ENCODE results near the gene ZNF584.

Gene ZNF584

GRCh38 chr19:58380037-58380661 is 28.3 kb upstream of the ZNF584 start:
- Histone ChIP-seq H3K4me1 (ENCODE audit: control extremely low read depth in 1 of 4, control insufficient read depth in 4 of 4, insufficient read depth in 4 of 4, low read length in 3 of 4) (peaks cover 0 to 27% (median 24%) of the 10 kb centered on the region in 4 experiments), H3K27me3 (replicated peaks in 2 of 5; ENCODE audit: control insufficient read depth in 4 of 5, insufficient read depth in 5 of 5, low read length in 4 of 5) (no peaks in the 10 kb centered on the region), H3K27ac (ENCODE audit: insufficient read depth in 1 of 2, low read depth in 1 of 2, low read length in 2 of 2, poor library complexity in 1 of 2, severe bottlenecking in 2 of 2) (peak overlapping the region; percentile 41 to 87), H3K9me3 (ENCODE audit: control extremely low read depth in 1 of 5, control insufficient read depth in 4 of 5, insufficient read depth in 2 of 5, low read depth in 1 of 5, low read length in 4 of 5) (no peaks in the 10 kb centered on the region), H3K36me3 (ENCODE audit: control insufficient read depth in 4 of 4, insufficient read depth in 4 of 4, low read length in 3 of 4) (no peaks in the 10 kb centered on the region), H3K4me3 (ENCODE audit: control insufficient read depth in 1 of 7, extremely low read depth in 1 of 7, insufficient read depth in 4 of 7, low read depth in 2 of 7, low read length in 6 of 7) (peak overlapping the region; percentile 56 to 80 (median 74))
- no peak for DNase-seq
- POLR2A ChIA-PET, result interaction anchor here (0.5 kb wide), 1 partner anchor 177 kb away, joined by 3 read pairs; no protein-coding TSS in a partner anchor
- CTCF ChIA-PET, result interaction anchor here (0.8 to 1.5 kb wide), 4 partner anchors 11 to 28 kb away, joined by 3 to 6 read pairs (median 4); partner anchors contain the start of gene ZNF584
- WGBS (ENCODE audit: insufficient coverage), result 10% methylated on average over 23 of the region's 24 CpGs

DNA sequence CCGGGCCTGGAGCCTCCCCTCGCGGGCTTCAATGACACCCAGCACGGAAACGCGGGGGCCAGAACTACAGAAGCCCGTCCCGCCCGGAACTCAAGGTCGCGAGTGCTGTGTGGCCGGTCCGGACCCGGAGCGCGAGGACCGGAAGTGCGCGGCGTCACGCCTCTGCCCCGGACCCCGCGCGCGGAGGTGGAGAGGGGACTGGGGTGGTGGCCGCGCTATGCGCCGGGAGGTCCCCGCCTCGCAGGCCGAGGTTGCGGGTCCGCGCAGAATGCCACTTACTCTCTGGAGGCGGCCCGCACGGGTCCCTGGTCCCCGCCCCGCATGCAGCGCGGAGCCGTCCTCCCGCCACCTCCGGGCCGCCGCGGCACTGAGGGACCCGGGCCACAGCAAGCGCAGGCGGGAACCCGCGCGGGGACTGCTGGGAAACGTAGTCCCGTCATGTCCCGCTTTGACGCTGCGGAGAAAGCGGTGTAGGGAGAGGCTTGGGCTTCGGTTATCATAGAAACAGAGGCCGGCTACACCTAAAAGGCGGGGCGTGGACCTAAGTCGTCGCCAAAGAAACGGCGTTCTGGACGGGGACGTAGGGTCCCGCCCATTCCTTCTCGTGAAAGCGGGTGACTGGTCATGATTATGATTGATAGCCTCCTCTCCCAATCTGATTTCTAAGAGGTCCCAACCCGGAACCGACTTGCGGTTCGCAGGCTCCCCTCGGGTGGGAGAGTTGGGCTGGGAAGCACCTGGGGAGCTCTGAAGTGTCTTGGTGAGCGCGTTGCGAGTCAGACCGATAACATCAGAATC is 27.6 kb upstream of the ZNF584 start, which contains the start of gene ZNF837:
Gene ZNF837, minus strand, starts transcription at position 369 of the 798 bp plus-strand sequence. CDS start 11,698 bp downstream, outside the sequence.
- CTCF ChIA-PET, result interaction anchor here (1.2 to 1.6 kb wide), 3 partner anchors 11 to 17 kb away, joined by 5 to 6 read pairs (median 6); no protein-coding TSS in a partner anchor
- WGBS (ENCODE audit: insufficient coverage), result 0% methylated on average over 73 of the region's 83 CpGs
- peak within 1 kb of the TSS; percentile 77 to 87 for H3K27ac ChIP-seq (ENCODE audit: insufficient read depth in 1 of 2, low read depth in 1 of 2, low read length in 2 of 2, poor library complexity in 1 of 2, severe bottlenecking in 2 of 2)
- H3K27me3 ChIP-seq (replicated peaks in 2 of 5; ENCODE audit: control insufficient read depth in 4 of 5, insufficient read depth in 5 of 5, low read length in 4 of 5), result no peaks in the 10 kb centered on the region
- peaks cover 0 to 33% (median 31%) of the 10 kb centered on the region in 4 experiments for H3K4me1 ChIP-seq (ENCODE audit: control extremely low read depth in 1 of 4, control insufficient read depth in 4 of 4, insufficient read depth in 4 of 4, low read length in 3 of 4)
- peak; percentile 100 for DNase-seq
- peak within 1 kb of the TSS; percentile 56 to 80 (median 74) for H3K4me3 ChIP-seq (ENCODE audit: control insufficient read depth in 1 of 7, extremely low read depth in 1 of 7, insufficient read depth in 4 of 7, low read depth in 2 of 7, low read length in 6 of 7)
- no peaks in the 10 kb centered on the region for H3K9me3 ChIP-seq (ENCODE audit: control extremely low read depth in 1 of 5, control insufficient read depth in 4 of 5, insufficient read depth in 2 of 5, low read depth in 1 of 5, low read length in 4 of 5)
- H3K36me3 ChIP-seq (ENCODE audit: control insufficient read depth in 4 of 4, insufficient read depth in 4 of 4, low read length in 3 of 4), result no peaks in the 10 kb centered on the region
- POLR2A ChIA-PET, result interaction anchor here (0.7 kb wide), 2 partner anchors 29 to 56 kb away, joined by 3 to 6 read pairs; no protein-coding TSS in a partner anchor

GRCh38 chr19:58381460-58382212 is 26.8 kb upstream of the ZNF584 start:
- Histone ChIP-seq H3K9me3 (ENCODE audit: control extremely low read depth in 1 of 5, control insufficient read depth in 4 of 5, insufficient read depth in 2 of 5, low read depth in 1 of 5, low read length in 4 of 5) (no peaks in the 10 kb centered on the region), H3K4me3 (ENCODE audit: control insufficient read depth in 1 of 7, extremely low read depth in 1 of 7, insufficient read depth in 4 of 7, low read depth in 2 of 7, low read length in 6 of 7) (peak overlapping the region; percentile 10 to 80 (median 74)), H3K4me1 (ENCODE audit: control extremely low read depth in 1 of 4, control insufficient read depth in 4 of 4, insufficient read depth in 4 of 4, low read length in 3 of 4) (peaks cover 0 to 41% (median 39%) of the 10 kb centered on the region in 4 experiments), H3K27ac (ENCODE audit: insufficient read depth in 1 of 2, low read depth in 1 of 2, low read length in 2 of 2, poor library complexity in 1 of 2, severe bottlenecking in 2 of 2) (peak overlapping the region; percentile 77 to 87), H3K36me3 (ENCODE audit: control insufficient read depth in 4 of 4, insufficient read depth in 4 of 4, low read length in 3 of 4) (no peaks in the 10 kb centered on the region), H3K27me3 (replicated peaks in 2 of 5; ENCODE audit: control insufficient read depth in 4 of 5, insufficient read depth in 5 of 5, low read length in 4 of 5) (no peaks in the 10 kb centered on the region)
- 39% methylated on average over 18 of the region's 26 CpGs for WGBS (ENCODE audit: insufficient coverage)
- ChIA-PET CTCF (interaction anchor here (1.6 kb wide), 1 partner anchor 18 kb away, joined by 5 read pairs; no protein-coding TSS in a partner anchor), POLR2A (interaction anchor here (0.7 kb wide), 2 partner anchors 30 to 55 kb away, joined by 3 to 6 read pairs; no protein-coding TSS in a partner anchor)
- DNase-seq, result no peak

DNA sequence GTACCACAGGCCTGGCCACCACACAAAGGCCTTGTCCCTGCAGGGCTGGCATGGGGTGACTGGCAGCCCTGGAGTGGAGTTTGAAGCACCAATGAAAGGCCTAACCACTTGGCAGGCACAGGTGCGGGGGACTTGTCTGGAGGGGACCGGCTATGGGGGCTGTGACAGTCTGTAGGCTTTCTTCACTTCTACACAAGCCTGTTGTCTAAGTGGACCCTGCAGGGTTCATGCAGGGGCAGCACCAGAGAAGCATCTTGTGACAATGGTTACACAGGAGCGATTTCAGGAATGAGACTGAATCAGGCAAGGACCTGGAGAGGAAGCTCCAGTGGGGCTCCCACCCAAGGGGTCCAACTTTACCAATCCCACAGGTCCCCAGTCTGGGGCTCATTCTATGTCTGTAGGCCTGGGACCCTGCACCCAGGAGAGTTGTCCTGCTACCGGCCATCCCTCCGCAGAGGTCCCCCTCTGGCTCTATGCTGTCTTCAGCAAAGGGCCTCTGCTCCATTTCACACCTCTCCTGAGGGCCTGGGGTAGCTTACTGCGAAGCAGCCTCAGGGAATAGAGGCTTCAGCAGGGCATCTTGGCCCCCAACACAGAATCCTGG is 25.3 kb upstream of the ZNF584 start:
- Histone ChIP-seq H3K9me3 (ENCODE audit: control extremely low read depth in 1 of 5, control insufficient read depth in 4 of 5, insufficient read depth in 2 of 5, low read depth in 1 of 5, low read length in 4 of 5) (no peaks in the 10 kb centered on the region), H3K4me1 (ENCODE audit: control extremely low read depth in 1 of 4, control insufficient read depth in 4 of 4, insufficient read depth in 4 of 4, low read length in 3 of 4) (peaks cover 1 to 51% (median 47%) of the 10 kb centered on the region in 4 experiments), H3K36me3 (ENCODE audit: control insufficient read depth in 4 of 4, insufficient read depth in 4 of 4, low read length in 3 of 4) (peaks cover 0 to 2% (median 0%) of the 10 kb centered on the region in 4 experiments), H3K4me3 (ENCODE audit: control insufficient read depth in 1 of 7, extremely low read depth in 1 of 7, insufficient read depth in 4 of 7, low read depth in 2 of 7, low read length in 6 of 7) (no peak overlapping the region), H3K27me3 (replicated peaks in 2 of 5; ENCODE audit: control insufficient read depth in 4 of 5, insufficient read depth in 5 of 5, low read length in 4 of 5) (no peaks in the 10 kb centered on the region), H3K27ac (ENCODE audit: insufficient read depth in 1 of 2, low read depth in 1 of 2, low read length in 2 of 2, poor library complexity in 1 of 2, severe bottlenecking in 2 of 2) (no peak overlapping the region)
- DNase-seq, result no peak
- 100% methylated on average over 6 of the region's 6 CpGs for WGBS (ENCODE audit: insufficient coverage)
- POLR2A ChIA-PET, result no interaction called here
- CTCF ChIA-PET, result interaction anchor here (0.8 kb wide), 1 partner anchor 23 kb away, joined by 3 read pairs; no protein-coding TSS in a partner anchor

DNA sequence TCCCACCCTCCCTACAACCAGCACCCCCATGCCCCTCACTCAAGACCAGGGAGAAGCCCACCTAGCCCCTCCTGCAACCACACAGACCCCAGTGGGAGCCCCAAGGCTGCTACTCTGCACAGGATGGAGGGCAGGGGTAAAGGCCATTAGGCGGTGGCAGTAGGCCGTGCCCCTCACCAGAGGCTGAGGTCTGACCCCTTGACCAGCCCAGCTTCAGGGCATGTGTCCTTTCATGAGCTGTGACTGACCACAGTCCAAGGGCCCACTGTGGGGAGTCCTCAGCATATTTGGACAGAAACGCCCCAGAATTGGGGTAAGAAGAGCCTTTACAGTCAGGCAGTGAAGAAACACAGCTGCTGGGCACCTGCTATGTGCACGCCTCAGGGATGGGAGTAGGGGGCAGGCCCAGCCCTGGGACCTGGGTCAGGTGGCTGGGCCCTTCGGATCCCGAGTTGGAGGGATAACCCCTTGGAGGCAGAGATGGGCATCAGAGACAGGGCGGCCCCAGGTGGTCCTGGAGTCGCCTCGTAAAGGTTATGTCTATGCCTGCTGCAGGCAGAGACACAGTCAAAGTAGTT is 23.0 kb upstream of the ZNF584 start:
- CTCF ChIA-PET, result no interaction called here
- Histone ChIP-seq H3K9me3 (ENCODE audit: control extremely low read depth in 1 of 5, control insufficient read depth in 4 of 5, insufficient read depth in 2 of 5, low read depth in 1 of 5, low read length in 4 of 5) (no peaks in the 10 kb centered on the region), H3K4me3 (ENCODE audit: control insufficient read depth in 1 of 7, extremely low read depth in 1 of 7, insufficient read depth in 4 of 7, low read depth in 2 of 7, low read length in 6 of 7) (peak overlapping the region in 4 of 7 experiments; percentile 79 to 97 (median 96)), H3K4me1 (ENCODE audit: control extremely low read depth in 1 of 4, control insufficient read depth in 4 of 4, insufficient read depth in 4 of 4, low read length in 3 of 4) (peaks cover 4 to 45% (median 43%) of the 10 kb centered on the region in 4 experiments), H3K27ac (ENCODE audit: insufficient read depth in 1 of 2, low read depth in 1 of 2, low read length in 2 of 2, poor library complexity in 1 of 2, severe bottlenecking in 2 of 2) (peak overlapping the region in 1 of 2 experiments; percentile 93), H3K36me3 (ENCODE audit: control insufficient read depth in 4 of 4, insufficient read depth in 4 of 4, low read length in 3 of 4) (peaks cover 2 to 13% (median 7%) of the 10 kb centered on the region in 4 experiments), H3K27me3 (replicated peaks in 2 of 5; ENCODE audit: control insufficient read depth in 4 of 5, insufficient read depth in 5 of 5, low read length in 4 of 5) (no peaks in the 10 kb centered on the region)
- 98% methylated on average over 9 of the region's 9 CpGs for WGBS (ENCODE audit: insufficient coverage)
- POLR2A ChIA-PET, result no interaction called here
- no peak for DNase-seq

DNA sequence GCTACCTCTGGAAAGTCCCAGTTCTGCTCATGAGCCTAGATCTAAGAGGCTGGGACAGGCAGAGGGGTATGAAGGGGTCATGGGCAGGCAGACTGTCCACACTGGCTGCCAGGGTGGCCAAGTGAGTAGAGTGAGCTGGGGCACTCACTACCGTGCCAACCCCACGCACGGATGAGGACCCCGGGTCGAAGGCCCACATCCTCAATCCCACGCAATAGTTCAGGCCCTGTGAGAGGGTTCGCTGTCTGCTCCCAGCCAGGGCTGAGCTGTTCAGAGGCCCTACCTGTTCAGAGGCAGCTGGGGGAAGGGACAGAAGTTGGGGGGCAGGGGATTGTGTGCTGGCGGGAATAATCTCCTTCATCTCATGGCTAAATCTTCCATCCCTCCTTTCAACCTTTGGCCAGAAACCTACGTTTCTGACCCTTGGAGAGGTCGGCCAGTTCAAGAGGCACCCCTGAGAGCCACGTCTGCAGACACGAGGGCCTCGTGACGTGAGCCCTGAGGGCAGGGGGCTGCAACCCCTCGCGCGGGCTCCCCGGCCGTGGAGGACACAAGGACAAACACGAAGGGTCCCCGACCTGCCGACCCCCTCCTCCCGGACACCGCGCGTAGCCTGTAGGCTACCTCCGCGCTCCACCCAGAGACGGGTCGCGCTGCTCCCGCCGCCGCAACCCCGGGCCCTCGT is 22.4 kb upstream of the ZNF584 start:
- Histone ChIP-seq H3K27ac (ENCODE audit: insufficient read depth in 1 of 2, low read depth in 1 of 2, low read length in 2 of 2, poor library complexity in 1 of 2, severe bottlenecking in 2 of 2) (peak overlapping the region; percentile 81 to 93), H3K27me3 (replicated peaks in 2 of 5; ENCODE audit: control insufficient read depth in 4 of 5, insufficient read depth in 5 of 5, low read length in 4 of 5) (no peaks in the 10 kb centered on the region), H3K9me3 (ENCODE audit: control extremely low read depth in 1 of 5, control insufficient read depth in 4 of 5, insufficient read depth in 2 of 5, low read depth in 1 of 5, low read length in 4 of 5) (no peaks in the 10 kb centered on the region), H3K36me3 (ENCODE audit: control insufficient read depth in 4 of 4, insufficient read depth in 4 of 4, low read length in 3 of 4) (peaks cover 2 to 19% (median 11%) of the 10 kb centered on the region in 4 experiments), H3K4me3 (ENCODE audit: control insufficient read depth in 1 of 7, extremely low read depth in 1 of 7, insufficient read depth in 4 of 7, low read depth in 2 of 7, low read length in 6 of 7) (peak overlapping the region; percentile 35 to 97 (median 82)), H3K4me1 (ENCODE audit: control extremely low read depth in 1 of 4, control insufficient read depth in 4 of 4, insufficient read depth in 4 of 4, low read length in 3 of 4) (peaks cover 4 to 44% (median 43%) of the 10 kb centered on the region in 4 experiments)
- ChIA-PET CTCF (no interaction called here), POLR2A (no interaction called here)
- WGBS (ENCODE audit: insufficient coverage), result 13% methylated on average over 35 of the region's 36 CpGs
- DNase-seq, result no peak
